CD4-positive, alpha-beta memory T cell (primary cell): ENCODE results near the gene HOXB7. TPM values are rescaled to one million over a fixed set of nuclear protein-coding genes. Genes with fewer than 3 reads are reported as not detected.

Source experiments
- CTCF ChIA-PET: fragments of 350-600 bp; sonication (Branson Sonifier 250); formaldehyde crosslinking; loops from one replicate; lab custom pipeline; 2021; ENCODE audit warnings: inconsistent platforms; ENCODE audit not compliant: partially characterized antibody; lab: Charles Lee
- POLR2A ChIA-PET: fragments of 350-600 bp; sonication (Branson Sonifier 250); formaldehyde crosslinking; loops from one replicate; lab custom pipeline; 2021; ENCODE audit not compliant: partially characterized antibody; lab: Charles Lee
- DNase-seq, 5 donors: peaks; one replicate each; pipeline versions ENCODE4 v3.0.0 to v3.0.0-alpha.2; 2020 to 2022; ENCODE audit warnings: mixed read lengths in 1 of 5
- H3K27ac ChIP-seq: one replicate; pipeline ENCODE4 v1.7.0; 2013; ENCODE audit warnings: low read depth, low read length
- H3K27me3 ChIP-seq: 2 replicates; pipeline ENCODE4 v1.7.0; 2013; ENCODE audit warnings: mild to moderate bottlenecking, low read length, moderate library complexity; ENCODE audit not compliant: insufficient read depth
- H3K36me3 ChIP-seq: 2 replicates; pipeline ENCODE4 v1.7.0; 2013; ENCODE audit warnings: mild to moderate bottlenecking, low read length, moderate library complexity; ENCODE audit not compliant: insufficient read depth
- H3K4me1 ChIP-seq: 2 replicates; pipeline ENCODE4 v1.7.0; 2013; ENCODE audit warnings: mild to moderate bottlenecking, low read length, moderate library complexity; ENCODE audit not compliant: insufficient read depth
- H3K4me3 ChIP-seq, 2 donors: one replicate each; pipeline ENCODE4 v1.7.0; 2013; ENCODE audit warnings: low read length in 2 of 2, mild to moderate bottlenecking in 1 of 2
- H3K9me3 ChIP-seq, 2 donors: one replicate each; pipeline ENCODE4 v1.7.0; 2013; ENCODE audit warnings: low read length in 2 of 2, control low read depth in 1 of 2; ENCODE audit not compliant: control insufficient read depth in 1 of 2
- H3K27ac Mint-ChIP-seq, 7 donors: one replicate each; pipeline ENCODE4 v1.8.0; 2020 to 2021; ENCODE audit warnings: mixed read lengths in 7 of 7, mild to moderate bottlenecking in 6 of 7, inconsistent platforms in 3 of 7, moderate library complexity in 3 of 7
- H3K27me3 Mint-ChIP-seq, 2 donors: one replicate each; pipeline ENCODE4 v1.8.0; 2020 to 2021; ENCODE audit warnings: mixed read lengths in 2 of 2
- H3K36me3 Mint-ChIP-seq, 2 donors: one replicate each; pipeline ENCODE4 v1.8.0; 2020 to 2021; ENCODE audit warnings: mixed read lengths in 2 of 2, inconsistent platforms in 1 of 2, mild to moderate bottlenecking in 1 of 2
- H3K4me1 Mint-ChIP-seq, 4 donors: one replicate each; pipeline ENCODE4 v1.8.0; 2020 to 2021; ENCODE audit warnings: mixed read lengths in 4 of 4, mild to moderate bottlenecking in 1 of 4
- H3K4me3 Mint-ChIP-seq, 8 donors: one replicate each; pipeline ENCODE4 v1.8.0; 2020 to 2021; ENCODE audit warnings: mixed read lengths in 8 of 8, mild to moderate bottlenecking in 7 of 8, moderate library complexity in 6 of 8, inconsistent platforms in 3 of 8
- H3K9me3 Mint-ChIP-seq, 8 donors: one replicate each; pipeline ENCODE4 v1.8.0; 2020 to 2021; ENCODE audit warnings: mixed read lengths in 8 of 8, mild to moderate bottlenecking in 5 of 8, inconsistent platforms in 3 of 8, moderate library complexity in 1 of 8
- intact Hi-C: fragments of 100-400 bp; cut with micrococcal nuclease; formaldehyde crosslinking; loops from one replicate; pipeline ENCODE4 v1.15.1; 2023
- polyA plus RNA-seq, 2 donors: library from polyadenylated mRNA; unstranded; fragments of 300-500 nt; fragmentation: Illumina TruSeq; gene quantifications; one replicate each; pipeline ENCODE4 v1.2.3, GENCODE V29; 2021
- total RNA-seq, 2 experiments: library from RNA; stranded (reverse); gene quantifications; one replicate each; pipeline ENCODE4 v1.2.3, GENCODE V29; 2021

HOXB7 gene
- total and polyA plus RNA-seq, 4 experiments from 2014 or later, result 0.23 to 1.3 (median 0.25) TPM; not detected in 1

GRCh38 chr17:48569240-48569582, 41.6 kb downstream of the HOXB7 start:
- H3K9me3 Mint-ChIP-seq, result no peaks in the 10 kb centered on the region
- H3K27ac ChIP-seq, result no peak overlapping the region
- peaks cover 1 to 11% of the 10 kb centered on the region in 2 donors for H3K27me3 Mint-ChIP-seq
- H3K9me3 ChIP-seq, result no peaks in the 10 kb centered on the region
- POLR2A ChIA-PET, result interaction anchor here (0.6 to 0.8 kb wide), 2 partner anchors 28 to 232 kb away, joined by 3 read pairs; no protein-coding TSS in a partner anchor
- H3K4me3 Mint-ChIP-seq, result peak overlapping the region in 1 of 8 donors; percentile 27
- H3K27me3 ChIP-seq, result no peaks in the 10 kb centered on the region
- H3K36me3 Mint-ChIP-seq, result peaks cover 0 to 4% of the 10 kb centered on the region in 2 donors
- CTCF ChIA-PET, result interaction anchor here (1.2 kb wide), 1 partner anchor 24 kb away, joined by 3 read pairs; the partner anchor contains the start of gene HOXB5
- peaks cover 3% of the 10 kb centered on the region for H3K4me1 ChIP-seq
- no peak overlapping the region for H3K4me3 ChIP-seq
- peaks cover 1 to 9% (median 8%) of the 10 kb centered on the region in 4 donors for H3K4me1 Mint-ChIP-seq
- no peak for DNase-seq
- H3K27ac Mint-ChIP-seq, result peak overlapping the region in 1 of 7 donors; percentile 48
- no peaks in the 10 kb centered on the region for H3K36me3 ChIP-seq
- intact Hi-C loops, result no loop called here

DNA sequence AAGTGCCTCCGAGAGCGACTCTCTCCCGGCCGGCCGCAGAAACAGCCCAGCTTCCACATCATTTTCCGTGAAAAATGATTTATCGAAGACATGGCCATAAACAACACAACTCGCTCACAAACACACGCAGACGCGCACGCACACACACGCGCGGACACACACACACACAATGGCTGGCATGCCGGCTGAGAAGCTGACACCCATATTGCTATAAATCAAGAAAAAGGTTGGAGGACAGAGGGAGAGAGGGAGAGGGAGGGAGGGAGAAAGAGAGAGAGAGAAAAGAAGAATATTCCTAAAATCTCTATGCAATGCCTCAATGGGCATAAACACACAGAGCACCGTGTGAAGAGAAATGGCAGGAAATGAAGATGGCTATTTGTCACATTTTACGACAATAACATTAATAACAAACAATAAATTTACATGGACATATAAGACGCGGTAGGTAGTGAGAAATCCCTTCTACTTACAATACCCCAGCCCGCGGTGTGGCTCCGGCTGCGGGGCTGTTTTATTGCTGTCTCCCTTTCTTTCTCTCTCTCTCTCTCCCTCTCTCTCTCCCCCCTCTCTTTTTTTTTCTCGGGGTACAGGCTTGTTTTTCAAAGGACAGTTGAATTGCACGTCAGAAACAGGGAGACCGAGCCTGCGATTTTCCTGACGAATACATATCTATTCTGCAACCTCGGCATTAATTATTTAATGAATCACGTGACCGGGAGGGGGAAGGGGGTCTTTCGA, 42.1 kb downstream of the HOXB7 start:
- POLR2A ChIA-PET, result interaction anchor here (0.6 kb wide), 1 partner anchor 232 kb away, joined by 3 read pairs; no protein-coding TSS in a partner anchor
- H3K36me3 Mint-ChIP-seq, result peaks cover 0 to 4% of the 10 kb centered on the region in 2 donors
- no peaks in the 10 kb centered on the region for H3K27me3 ChIP-seq

GRCh38 chr17:48567646-48568354, 43.0 kb downstream of the HOXB7 start:
- H3K4me3 Mint-ChIP-seq, result no peak overlapping the region
- H3K36me3 Mint-ChIP-seq, result peaks cover 0 to 4% of the 10 kb centered on the region in 2 donors
- H3K27ac ChIP-seq, result no peak overlapping the region
- no peaks in the 10 kb centered on the region for H3K36me3 ChIP-seq
- ChIA-PET CTCF (interaction anchor here (1.3 to 1.4 kb wide), 2 partner anchors 22 to 55 kb away, joined by 3 to 5 read pairs; no protein-coding TSS in a partner anchor), POLR2A (no interaction called here)
- peaks cover 1 to 9% (median 6%) of the 10 kb centered on the region in 4 donors for H3K4me1 Mint-ChIP-seq
- no peak overlapping the region for H3K4me3 ChIP-seq
- peaks cover 3 to 11% of the 10 kb centered on the region in 2 donors for H3K27me3 Mint-ChIP-seq
- intact Hi-C loops, result no loop called here
- no peak for DNase-seq
- H3K27ac Mint-ChIP-seq, result no peak overlapping the region
- H3K9me3 ChIP-seq, result no peaks in the 10 kb centered on the region
- peaks cover 3% of the 10 kb centered on the region for H3K4me1 ChIP-seq
- no peaks in the 10 kb centered on the region for H3K9me3 Mint-ChIP-seq
- no peaks in the 10 kb centered on the region for H3K27me3 ChIP-seq

More for the DNA sequence above, 42.1 kb downstream of the HOXB7 start:
- Mint-ChIP-seq H3K27ac (no peak overlapping the region), H3K27me3 (peaks cover 1 to 11% of the 10 kb centered on the region in 2 donors), H3K4me1 (peaks cover 1 to 9% (median 8%) of the 10 kb centered on the region in 4 donors), H3K9me3 (no peaks in the 10 kb centered on the region), H3K4me3 (peak overlapping the region in 5 of 8 donors; percentile 0 to 39 (median 13))
- DNase-seq, result no peak
- H3K4me1 ChIP-seq, result peaks cover 3% of the 10 kb centered on the region
- no peaks in the 10 kb centered on the region for H3K9me3 ChIP-seq
- H3K4me3 ChIP-seq, result no peak overlapping the region
- H3K36me3 ChIP-seq, result no peaks in the 10 kb centered on the region
- intact Hi-C loops, result no loop called here
- CTCF ChIA-PET, result interaction anchor here (1.3 to 1.4 kb wide), 2 partner anchors 23 to 56 kb away, joined by 3 to 5 read pairs; no protein-coding TSS in a partner anchor
- H3K27ac ChIP-seq, result no peak overlapping the region

DNA sequence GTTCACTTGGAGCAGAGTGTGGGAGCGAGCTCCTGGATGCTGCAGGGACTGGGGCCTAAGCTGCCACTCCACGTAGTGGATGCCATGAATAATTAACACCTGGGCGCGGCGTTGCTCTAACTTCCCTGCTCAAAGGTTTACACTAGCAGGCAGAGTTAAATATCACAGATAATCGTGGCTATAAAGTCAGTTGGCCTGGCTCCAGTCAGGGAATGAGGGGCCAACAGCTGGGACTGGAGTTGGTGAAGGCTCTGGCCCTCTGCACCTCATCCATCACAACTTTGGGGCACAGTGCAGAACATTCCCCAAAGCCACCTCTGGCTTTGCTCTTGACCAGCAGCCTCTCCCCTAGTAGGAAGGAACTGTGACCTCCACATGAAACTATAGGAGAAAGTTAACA, 43.6 kb downstream of the HOXB7 start:
- H3K9me3 Mint-ChIP-seq, result no peaks in the 10 kb centered on the region
- no peak overlapping the region for H3K4me3 ChIP-seq
- no peak for DNase-seq
- H3K9me3 ChIP-seq, result no peaks in the 10 kb centered on the region
- peaks cover 3 to 11% of the 10 kb centered on the region in 2 donors for H3K27me3 Mint-ChIP-seq
- no peak overlapping the region for H3K27ac Mint-ChIP-seq
- no peaks in the 10 kb centered on the region for H3K27me3 ChIP-seq
- peaks cover 0 to 4% of the 10 kb centered on the region in 2 donors for H3K36me3 Mint-ChIP-seq
- intact Hi-C loops, result no loop called here
- H3K4me3 Mint-ChIP-seq, result no peak overlapping the region
- peaks cover 6% of the 10 kb centered on the region for H3K4me1 ChIP-seq
- peaks cover 3 to 11% (median 6%) of the 10 kb centered on the region in 4 donors for H3K4me1 Mint-ChIP-seq
- ChIA-PET CTCF (interaction anchor here (1.3 to 1.4 kb wide), 2 partner anchors 21 to 54 kb away, joined by 3 to 5 read pairs; no protein-coding TSS in a partner anchor), POLR2A (no interaction called here)
- H3K27ac ChIP-seq, result no peak overlapping the region
- no peaks in the 10 kb centered on the region for H3K36me3 ChIP-seq

- POLR2A ChIA-PET, result no interaction called here
- H3K4me1 Mint-ChIP-seq, result peaks cover 3 to 11% (median 6%) of the 10 kb centered on the region in 4 donors
Observed at GRCh38 chr17:48566717-48567116, 44.1 kb downstream of the HOXB7 start.

DNA sequence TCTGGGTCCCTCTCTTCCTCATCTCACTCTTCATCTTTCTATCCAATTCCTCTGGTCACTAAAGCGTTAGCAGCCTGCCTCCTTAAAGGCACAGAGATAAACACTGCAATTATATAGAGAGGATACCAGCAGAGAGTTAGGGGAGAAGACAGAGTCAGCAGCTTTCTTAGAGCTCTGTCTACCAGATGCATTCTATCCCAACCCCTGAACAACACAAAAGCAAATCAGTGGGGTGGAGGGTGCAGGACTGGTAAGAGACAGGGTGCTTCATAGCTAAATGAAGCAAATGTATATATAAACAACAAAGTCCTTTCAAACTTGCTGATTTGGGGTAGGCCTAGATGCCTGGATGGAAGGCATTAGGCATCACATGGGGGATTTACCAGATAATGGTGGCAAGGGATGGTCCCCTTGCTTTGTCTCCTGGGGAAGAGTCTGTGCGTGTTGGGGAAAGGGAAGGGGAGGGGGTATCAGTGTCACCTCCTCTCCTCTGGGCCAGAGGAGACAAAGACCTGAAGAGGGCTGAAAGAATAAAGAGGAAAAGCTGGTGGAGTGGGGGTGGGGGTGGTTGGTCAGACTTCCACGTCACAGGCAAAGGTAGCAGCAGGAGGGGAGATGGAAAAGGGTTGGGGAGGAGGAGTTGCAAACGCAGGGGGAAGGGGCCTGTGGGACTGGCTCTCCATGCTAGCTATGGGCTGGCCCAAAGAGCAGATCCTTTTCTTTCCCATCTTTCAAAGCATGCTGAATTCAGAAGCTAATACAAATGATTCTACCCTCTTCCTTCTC, 44.7 kb downstream of the HOXB7 start:
- Histone ChIP-seq H3K4me3 (no peak overlapping the region), H3K9me3 (no peaks in the 10 kb centered on the region), H3K27ac (no peak overlapping the region), H3K4me1 (peaks cover 15% of the 10 kb centered on the region), H3K36me3 (no peaks in the 10 kb centered on the region), H3K27me3 (no peaks in the 10 kb centered on the region)
- H3K27ac Mint-ChIP-seq, result no peak overlapping the region
- no peaks in the 10 kb centered on the region for H3K9me3 Mint-ChIP-seq
- H3K27me3 Mint-ChIP-seq, result peaks cover 3 to 11% of the 10 kb centered on the region in 2 donors
- peaks cover 5 to 10% (median 7%) of the 10 kb centered on the region in 4 donors for H3K4me1 Mint-ChIP-seq
- H3K36me3 Mint-ChIP-seq, result no peaks in the 10 kb centered on the region
- DNase-seq, result no peak
- H3K4me3 Mint-ChIP-seq, result no peak overlapping the region
- POLR2A ChIA-PET, result no interaction called here
- intact Hi-C loops, result no loop called here
- CTCF ChIA-PET, result no interaction called here

More at GRCh38 chr17:48566717-48567116, 44.1 kb downstream of the HOXB7 start:
- intact Hi-C loops, result no loop called here
- H3K36me3 ChIP-seq, result no peaks in the 10 kb centered on the region
- no peaks in the 10 kb centered on the region for H3K9me3 ChIP-seq
- H3K27me3 ChIP-seq, result no peaks in the 10 kb centered on the region
- peaks cover 10% of the 10 kb centered on the region for H3K4me1 ChIP-seq
- Mint-ChIP-seq H3K36me3 (peaks cover 0 to 3% of the 10 kb centered on the region in 2 donors), H3K27ac (no peak overlapping the region), H3K4me3 (no peak overlapping the region), H3K9me3 (no peaks in the 10 kb centered on the region), H3K27me3 (peaks cover 3 to 11% of the 10 kb centered on the region in 2 donors)
- no peak for DNase-seq
- no peak overlapping the region for H3K4me3 ChIP-seq
- no peak overlapping the region for H3K27ac ChIP-seq
- CTCF ChIA-PET, result no interaction called here
